ENCODE data around the gene MEX3A.

DNA sequence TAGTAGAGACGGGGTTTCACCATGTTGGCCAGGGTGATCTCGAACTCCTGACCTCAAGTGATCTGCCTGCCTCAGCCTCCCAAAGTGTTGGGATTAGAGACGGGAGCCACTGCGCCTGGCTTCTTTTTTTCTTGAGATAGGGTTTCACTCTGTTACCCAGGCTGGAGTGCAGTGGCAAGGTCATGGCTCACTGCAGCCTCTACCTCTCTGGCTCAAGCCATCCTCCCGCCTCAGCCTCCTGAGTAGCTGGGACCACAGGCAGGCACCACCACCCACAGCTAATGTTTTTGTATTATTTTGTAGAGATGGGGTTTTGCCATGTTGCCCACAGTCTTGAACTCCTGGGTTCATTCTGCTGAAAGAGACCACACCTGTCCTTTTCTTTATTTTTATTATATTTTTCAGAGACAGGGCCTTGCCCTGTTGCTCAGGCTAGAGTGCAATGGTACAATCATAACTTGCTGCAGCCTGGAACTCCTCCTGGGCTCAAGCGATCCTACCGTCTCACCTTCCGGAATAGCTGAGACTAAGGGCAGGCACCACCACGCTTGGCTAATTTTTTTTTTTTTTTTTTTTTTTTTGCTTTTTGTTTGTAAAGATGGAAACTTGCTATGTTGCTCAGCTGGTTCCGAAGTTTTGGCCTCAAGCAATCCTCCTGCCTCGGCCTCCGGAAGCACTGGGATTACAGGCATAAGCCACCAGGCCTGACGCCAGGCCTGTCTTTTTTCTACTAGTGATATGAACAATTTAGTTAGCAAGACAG is 35.3 kb upstream of the MEX3A start:
- TF ChIP-seq, protein P1, sequence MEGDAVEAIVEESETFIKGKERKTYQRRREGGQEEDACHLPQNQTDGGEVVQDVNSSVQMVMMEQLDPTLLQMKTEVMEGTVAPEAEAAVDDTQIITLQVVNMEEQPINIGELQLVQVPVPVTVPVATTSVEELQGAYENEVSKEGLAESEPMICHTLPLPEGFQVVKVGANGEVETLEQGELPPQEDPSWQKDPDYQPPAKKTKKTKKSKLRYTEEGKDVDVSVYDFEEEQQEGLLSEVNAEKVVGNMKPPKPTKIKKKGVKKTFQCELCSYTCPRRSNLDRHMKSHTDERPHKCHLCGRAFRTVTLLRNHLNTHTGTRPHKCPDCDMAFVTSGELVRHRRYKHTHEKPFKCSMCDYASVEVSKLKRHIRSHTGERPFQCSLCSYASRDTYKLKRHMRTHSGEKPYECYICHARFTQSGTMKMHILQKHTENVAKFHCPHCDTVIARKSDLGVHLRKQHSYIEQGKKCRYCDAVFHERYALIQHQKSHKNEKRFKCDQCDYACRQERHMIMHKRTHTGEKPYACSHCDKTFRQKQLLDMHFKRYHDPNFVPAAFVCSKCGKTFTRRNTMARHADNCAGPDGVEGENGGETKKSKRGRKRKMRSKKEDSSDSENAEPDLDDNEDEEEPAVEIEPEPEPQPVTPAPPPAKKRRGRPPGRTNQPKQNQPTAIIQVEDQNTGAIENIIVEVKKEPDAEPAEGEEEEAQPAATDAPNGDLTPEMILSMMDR (conservative IDR thresholded peaks at IDR 0.05; ENCODE audit: low read length), result no peak
- TF ChIP-seq EZH2phosphoT487 (IDR thresholded peaks at IDR 0.05; ENCODE audit: borderline replicate concordance), result no peak
